22Rv1 (cell line): Measurements from ENCODE around the gene TPRX1.

ENCODE experiments used
- CTCF ChIP-seq: fragments of 450-650 bp; IDR thresholded peaks from 2 replicates; pipeline ENCODE4 v1.5.1; 2017; ENCODE audit warnings: mild to moderate bottlenecking
- ZFX ChIP-seq: fragments of 450-650 bp; IDR thresholded peaks from 2 replicates; pipeline ENCODE4 v1.6.1; 2017; ENCODE audit warnings: antibody characterized with exemption, borderline replicate concordance

DNA sequence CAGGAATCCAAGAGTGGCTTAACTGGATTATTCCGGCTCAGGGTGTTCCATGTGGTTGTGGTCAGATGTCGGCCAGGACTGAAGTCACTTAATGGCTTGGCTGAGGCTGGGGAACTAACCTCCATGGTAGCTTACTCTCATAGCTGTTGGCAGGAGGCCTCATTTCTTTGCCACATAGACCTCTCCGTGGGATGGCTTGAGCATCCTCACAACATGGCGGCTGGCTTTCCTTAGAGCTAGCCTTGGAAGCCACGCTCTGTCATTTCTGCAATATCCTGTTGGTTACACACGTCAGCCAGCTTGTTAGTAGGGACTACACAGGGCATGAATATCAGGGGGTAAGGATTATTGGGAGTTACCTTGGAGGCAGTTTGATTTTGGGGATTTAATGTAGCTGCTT lies 22.4 kb upstream of the TPRX1 start:
- TF ChIP-seq CTCF, result no peak
- TF ChIP-seq ZFX, result no peak
